LNCaP clone FGC (cell line): ENCODE data around the gene ATXN1.
A peak's percentile ranks its signal among the peaks of the same experiment; 100 is the strongest.

Source experiments
- DNase-seq: peaks from one replicate; pipeline ENCODE4 v3.0.0-alpha.2; 2011; ENCODE audit warnings: low read depth
- H3K4me3 ChIP-seq: 2 replicates; pipeline ENCODE4 v1.5.1; 2011; ENCODE audit warnings: mild to moderate bottlenecking, low read depth, low read length, control low read depth
- CTCF ChIP-seq: IDR thresholded peaks from 2 replicates; pipeline ENCODE4 v1.5.1; 2012; ENCODE audit warnings: mild to moderate bottlenecking; ENCODE audit not compliant: control insufficient read depth, insufficient read depth; ENCODE audit errors: extremely low read depth

Gene ATXN1

GRCh38 chr6:16403831-16404230 lies 357.4 kb downstream of the ATXN1 start:
- peak; percentile 30 for TF ChIP-seq CTCF
- no peak for DNase-seq
- H3K4me3 ChIP-seq = no peak overlapping the region

GRCh38 chr6:16402581-16402900 lies 358.7 kb downstream of the ATXN1 start:
- DNase-seq = no peak
- H3K4me3 ChIP-seq = no peak overlapping the region
- no peak for TF ChIP-seq CTCF

- DNase-seq = no peak
- no peak for TF ChIP-seq CTCF
Measured at GRCh38 chr6:16400248-16400760, 361.0 kb downstream of the ATXN1 start.

GRCh38 chr6:16399695-16400094 lies 361.6 kb downstream of the ATXN1 start:
- no peak for DNase-seq
- TF ChIP-seq CTCF = no peak
- H3K4me3 ChIP-seq = no peak overlapping the region

More at GRCh38 chr6:16400248-16400760, 361.0 kb downstream of the ATXN1 start:
- no peak overlapping the region for H3K4me3 ChIP-seq

GRCh38 chr6:16399158-16399557 lies 362.1 kb downstream of the ATXN1 start:
- no peak for DNase-seq
- no peak overlapping the region for H3K4me3 ChIP-seq
- no peak for TF ChIP-seq CTCF

GRCh38 chr6:16398587-16398986 lies 362.7 kb downstream of the ATXN1 start:
- no peak for TF ChIP-seq CTCF
- H3K4me3 ChIP-seq = no peak overlapping the region
- DNase-seq = no peak

- TF ChIP-seq CTCF = no peak
- no peak for DNase-seq
- H3K4me3 ChIP-seq = no peak overlapping the region
Measured at GRCh38 chr6:16397623-16398022, 363.6 kb downstream of the ATXN1 start.
